Activated effector memory CD4-positive, alpha-beta T cell treated with anti-CD3 and anti-CD28 coated beads, Interleukin-2, amount 50 U/mL, for 16 hours (primary cell): ENCODE data around the gene KIAA0319L.
"Not testable (repeated sequence)": the region's sequence is repeated elsewhere in the genome, so short reads cannot be mapped to it uniquely, and the experiment has no call there.

Experiments
- DNase-seq: peaks from one replicate; pipeline ENCODE4 v3.0.0-alpha.2; 2020

The KIAA0319L gene

GRCh38 chr1:35557118-35557610, at the start of gene KIAA0319L:
KIAA0319L (minus strand) TSS chr1:35557403; CDS start chr1:35554491, 2,912 bp downstream.
- no peak for DNase-seq

- DNase-seq = no peak
These were observed 48.6 kb upstream of the KIAA0319L start for GRCh38 chr1:35605867-35606182.

DNA sequence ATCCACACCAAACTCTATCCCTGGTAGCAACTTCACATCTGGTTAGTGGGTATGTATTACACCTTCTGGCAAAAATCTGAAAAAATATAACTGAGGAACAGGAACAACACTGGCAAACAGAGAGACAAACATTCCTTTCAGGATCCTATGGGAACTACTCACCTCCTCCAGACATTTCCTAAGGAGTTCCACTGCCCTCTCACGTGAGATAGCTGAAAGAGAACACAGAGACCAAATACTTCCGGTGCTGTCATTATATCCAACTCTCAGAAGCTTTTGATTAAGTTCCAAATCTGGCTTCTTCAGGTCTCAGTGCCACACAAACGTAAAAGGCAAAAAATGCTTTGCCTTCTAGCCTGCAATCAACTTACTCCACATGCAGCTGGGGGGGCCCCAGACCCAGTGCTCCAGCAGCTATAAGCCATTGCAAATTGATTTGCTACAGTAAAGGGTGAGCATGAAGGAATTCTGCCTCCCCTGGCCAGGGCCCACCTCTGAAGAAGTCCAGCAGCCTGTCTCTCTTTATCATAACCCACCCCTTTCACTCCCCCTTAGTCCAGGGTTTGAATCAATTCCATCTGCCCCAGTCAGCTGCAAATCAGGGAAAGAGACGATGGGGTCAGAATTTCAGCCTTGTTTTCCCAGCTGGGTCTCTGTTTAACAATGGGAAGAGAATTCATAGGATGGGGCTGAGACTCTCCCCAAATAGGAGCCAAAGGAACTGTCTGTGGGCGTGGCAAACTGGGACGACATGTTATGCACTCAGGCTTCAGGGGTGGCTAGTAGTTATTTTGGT, 48.1 kb upstream of the KIAA0319L start:
- DNase-seq = no peak

- no peak for DNase-seq
These were observed 46.7 kb upstream of the KIAA0319L start for GRCh38 chr1:35603941-35604340.

DNA sequence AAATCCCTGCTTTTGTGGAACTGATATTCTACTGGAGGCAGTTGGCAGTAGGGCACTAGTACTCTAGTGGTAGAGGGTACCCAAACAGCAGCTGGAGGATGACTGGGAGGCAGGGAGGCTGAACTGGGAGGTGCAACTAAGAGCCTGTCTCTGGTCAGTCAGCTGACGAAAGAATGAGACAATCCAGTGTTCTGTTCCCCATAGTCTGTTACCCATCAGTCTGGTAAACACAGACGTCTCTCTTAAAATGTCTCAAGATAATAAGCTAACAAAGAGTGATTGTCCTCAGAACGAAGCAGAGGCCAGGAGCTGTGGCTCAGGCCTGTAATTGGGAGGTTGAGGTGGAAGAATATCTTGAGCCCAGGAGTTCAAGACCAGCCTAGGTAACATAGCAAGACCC, 46.3 kb upstream of the KIAA0319L start:
- no peak for DNase-seq

GRCh38 chr1:35600593-35600992, 43.4 kb upstream of the KIAA0319L start:
- DNase-seq = no peak

- no peak for DNase-seq
These were observed 42.2 kb upstream of the KIAA0319L start for GRCh38 chr1:35599411-35599810.

DNA sequence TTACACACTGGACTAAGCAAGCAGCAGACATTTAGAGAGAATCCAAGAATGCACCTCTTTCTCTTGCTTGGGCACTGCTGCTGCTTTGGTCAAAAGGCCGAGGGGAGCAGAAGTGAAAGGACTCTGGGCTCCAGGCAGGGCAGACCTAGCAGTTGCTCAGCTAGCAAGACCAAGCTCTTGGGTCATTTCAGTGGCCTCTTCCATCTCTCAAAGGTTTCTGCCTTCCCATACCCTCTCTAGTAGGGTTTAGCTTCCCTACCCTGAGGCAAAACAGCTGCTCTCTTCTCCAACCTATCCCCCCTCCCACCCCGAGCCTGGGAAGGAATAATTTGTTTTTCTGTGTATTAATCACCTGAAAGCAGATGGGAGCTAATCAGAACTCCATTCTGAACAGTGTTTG, 41.7 kb upstream of the KIAA0319L start:
- no peak for DNase-seq

GRCh38 chr1:35597870-35598269, 40.7 kb upstream of the KIAA0319L start:
- DNase-seq = no peak

DNA sequence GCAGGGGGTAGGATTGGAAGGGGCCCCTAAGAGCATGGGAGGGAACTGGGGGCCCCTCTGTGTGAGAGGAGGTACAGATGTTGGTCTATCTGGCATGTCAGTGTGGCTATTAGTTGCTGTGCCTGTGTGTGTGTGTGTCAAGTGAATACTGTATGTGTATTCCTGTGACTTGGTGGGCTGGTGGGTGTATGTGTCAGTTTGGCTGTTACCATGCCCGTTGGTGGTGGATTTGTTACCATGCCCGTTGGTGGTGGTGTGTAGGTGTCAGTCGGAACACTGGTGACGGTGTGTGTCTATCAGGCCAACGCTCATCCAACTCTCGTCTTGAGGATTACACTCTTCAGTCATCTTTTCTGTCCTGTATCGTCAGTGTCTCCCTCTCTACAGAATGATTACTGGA, 38.5 kb upstream of the KIAA0319L start:
- no peak for DNase-seq

DNA sequence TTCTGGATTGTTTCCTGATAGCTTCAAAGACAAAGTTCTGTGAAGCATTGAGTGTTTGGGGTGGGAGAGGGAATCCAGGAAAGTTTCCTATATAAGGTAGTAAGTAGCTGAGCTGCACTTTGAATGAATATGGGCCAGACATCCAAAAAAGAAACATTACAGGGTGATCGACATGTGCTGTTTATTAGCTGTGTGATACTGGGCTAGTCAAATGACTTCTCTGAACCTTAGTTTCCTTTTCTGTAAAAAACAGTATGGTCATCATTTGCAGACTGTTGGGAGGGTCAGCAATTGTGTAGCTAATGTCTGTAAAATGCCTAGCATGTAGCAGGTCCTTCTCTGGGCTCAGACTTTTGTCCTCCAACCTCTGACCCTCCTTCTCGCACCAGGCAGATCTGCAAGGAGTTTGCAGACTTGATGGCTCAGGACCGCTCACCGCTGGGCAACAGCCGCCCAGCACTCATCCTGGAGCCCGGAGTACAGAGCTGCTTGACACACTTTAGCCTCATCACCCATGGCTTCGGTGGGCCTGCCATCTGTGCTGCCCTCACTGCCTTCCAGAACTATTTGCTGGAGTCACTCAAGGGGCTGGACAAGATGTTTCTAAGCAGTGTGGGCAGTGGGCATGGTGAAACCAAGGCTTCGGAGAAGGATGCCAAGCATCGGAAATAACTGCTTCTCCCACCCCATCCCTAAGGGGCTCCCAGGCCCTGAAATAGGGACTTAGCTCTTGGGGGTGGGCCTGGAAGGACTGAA, 37.0 kb upstream of the KIAA0319L start:
- no peak for DNase-seq

GRCh38 chr1:35592991-35593769, 36.0 kb upstream of the KIAA0319L start:
- no peak for DNase-seq

GRCh38 chr1:35591211-35591610, 34.0 kb upstream of the KIAA0319L start:
- no peak for DNase-seq

DNA sequence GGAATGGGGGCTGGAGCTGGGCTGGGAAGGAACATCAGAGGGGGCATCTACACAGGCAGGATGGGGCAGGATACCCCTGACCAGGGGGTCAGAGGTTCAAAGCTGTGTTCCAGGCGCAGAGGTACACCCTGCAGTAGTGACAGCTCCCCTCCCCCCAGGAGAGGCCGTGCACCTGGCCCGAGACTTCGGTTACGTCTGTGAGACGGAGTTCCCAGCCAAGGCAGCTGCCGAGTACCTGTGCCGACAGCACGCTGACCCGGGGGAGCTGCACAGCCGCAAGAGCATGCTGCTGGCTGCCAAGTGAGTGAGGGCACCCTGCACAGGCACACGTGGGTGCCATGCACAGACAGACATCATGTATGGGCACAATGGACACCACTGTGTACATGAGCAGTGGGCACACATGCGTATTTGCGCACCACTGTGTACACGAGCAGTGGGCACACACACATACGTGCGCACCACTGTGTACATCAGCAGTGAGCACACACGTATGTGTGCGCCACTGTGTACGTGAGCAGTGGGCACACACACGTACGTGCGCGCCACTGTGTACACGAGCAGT, 33.4 kb upstream of the KIAA0319L start:
- peak; percentile 58 for DNase-seq

GRCh38 chr1:35589516-35590427, 32.6 kb upstream of the KIAA0319L start:
- peak; percentile 55 for DNase-seq

GRCh38 chr1:35588197-35588910, 31.2 kb upstream of the KIAA0319L start:
- DNase-seq = peak; percentile 53

DNA sequence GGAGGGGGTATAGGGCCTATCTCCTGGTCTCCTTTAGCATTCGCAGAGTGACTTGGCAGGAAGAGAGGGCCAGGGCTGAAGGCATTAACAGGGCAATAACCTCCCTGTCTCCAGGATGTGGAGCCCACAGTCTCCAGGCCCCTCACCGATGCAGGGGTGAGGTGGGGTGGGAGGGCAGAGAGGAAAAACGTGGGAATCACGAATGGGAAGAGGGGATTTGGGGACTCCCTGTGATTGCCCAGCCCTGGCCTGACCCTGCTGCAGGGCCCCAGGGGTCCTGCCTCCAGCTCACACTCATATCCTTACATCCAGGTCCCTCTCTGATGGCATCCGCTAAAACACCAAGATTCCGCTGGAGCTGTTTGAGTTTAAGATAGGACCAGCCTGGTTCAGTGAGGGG, 30.5 kb upstream of the KIAA0319L start:
- DNase-seq = peak; percentile 33

- DNase-seq = no peak
These were observed 29.6 kb upstream of the KIAA0319L start for GRCh38 chr1:35586808-35587207.

GRCh38 chr1:35585805-35586204, 28.6 kb upstream of the KIAA0319L start:
- DNase-seq = not testable (repeated sequence)

DNA sequence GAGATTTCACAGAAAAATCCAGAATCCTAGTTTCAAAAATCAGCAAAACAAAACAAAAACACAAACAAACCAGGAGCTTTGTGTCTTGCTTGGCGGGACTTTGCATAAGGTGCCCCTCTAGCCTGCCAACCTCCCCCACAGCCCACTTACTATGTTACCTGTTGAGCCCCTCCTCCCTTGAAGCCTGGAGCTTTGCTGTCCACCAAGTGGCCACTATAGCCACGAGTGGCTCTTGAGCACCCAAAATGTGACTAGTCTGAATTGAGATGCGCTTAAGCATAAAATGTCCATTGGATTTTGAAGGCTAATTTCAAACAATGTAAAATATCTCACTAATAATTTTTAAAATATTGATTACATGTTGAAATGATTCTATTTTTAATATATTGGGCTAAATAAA, 28.1 kb upstream of the KIAA0319L start:
- DNase-seq = no peak

- DNase-seq = peak; percentile 55
These were observed 24.4 kb upstream of the KIAA0319L start for GRCh38 chr1:35581621-35582020.
